ENCODE results near the gene PPFIA3.
"Not testable (repeated sequence)": the region's sequence is repeated elsewhere in the genome, so short reads cannot be mapped to it uniquely, and the experiment has no call there.

Gene PPFIA3

DNA sequence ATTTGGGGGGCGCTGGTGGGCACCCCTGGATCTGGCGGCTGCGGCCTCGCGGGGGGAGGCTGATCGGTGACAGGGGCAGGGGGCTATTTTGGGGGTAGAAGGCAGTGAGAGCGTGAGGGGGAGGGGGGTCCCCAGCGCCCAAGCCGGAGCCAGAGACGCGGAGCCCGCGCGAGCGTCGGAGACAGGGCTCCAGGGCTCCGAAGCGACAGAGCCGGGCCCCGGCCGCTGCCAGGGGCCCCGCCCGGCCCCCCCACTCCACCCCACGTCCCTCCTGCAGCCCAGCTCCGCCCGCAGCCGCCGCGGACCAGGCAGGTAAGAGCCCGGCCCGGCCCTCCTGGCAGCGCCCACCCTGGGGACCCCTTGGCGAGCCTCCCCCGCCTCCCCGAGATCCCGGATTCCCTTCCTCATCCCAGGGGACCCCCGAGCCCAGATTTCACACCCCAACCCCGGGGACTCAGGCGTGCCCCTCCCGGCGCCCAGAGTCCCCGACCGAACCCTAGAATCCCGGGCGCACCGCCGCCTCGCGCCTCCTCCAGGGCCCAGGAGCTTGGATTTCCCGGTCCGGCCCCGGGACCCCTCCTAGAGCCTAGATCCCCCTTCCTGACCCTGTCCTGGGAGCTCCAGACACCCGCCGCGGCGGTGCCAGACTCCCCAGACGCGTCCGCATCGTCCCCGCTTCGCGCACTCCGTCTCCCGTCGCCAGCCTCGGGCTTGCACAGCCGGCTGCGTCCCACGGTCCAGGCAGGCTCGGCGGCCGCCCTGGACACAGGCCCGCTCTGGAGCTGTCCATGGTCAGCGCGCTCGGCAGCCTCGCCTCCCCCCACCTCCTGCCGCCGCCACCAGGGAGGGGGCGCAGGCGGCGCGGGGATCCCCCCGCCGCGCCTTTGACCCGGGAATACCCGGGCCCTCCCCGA is at the start of gene PPFIA3:
PPFIA3 (plus strand) TSS at position 134 of the 914 bp plus-strand sequence. CDS start 8,330 bp downstream, outside the sequence.
- Mint-ChIP-seq H3K27ac (peak within 1 kb of the TSS; percentile 93), H3K9me3 (no peaks in the 10 kb centered on the region), H3K4me3 (peak within 1 kb of the TSS; percentile 85), H3K36me3 (no peaks in the 10 kb centered on the region), H3K4me1 (peaks cover 43% of the 10 kb centered on the region)
- peak; percentile 14 for ATAC-seq
- DNase-seq (ENCODE audit: low spot score in 2 of 2) = peak; percentile 29 to 66

DNA sequence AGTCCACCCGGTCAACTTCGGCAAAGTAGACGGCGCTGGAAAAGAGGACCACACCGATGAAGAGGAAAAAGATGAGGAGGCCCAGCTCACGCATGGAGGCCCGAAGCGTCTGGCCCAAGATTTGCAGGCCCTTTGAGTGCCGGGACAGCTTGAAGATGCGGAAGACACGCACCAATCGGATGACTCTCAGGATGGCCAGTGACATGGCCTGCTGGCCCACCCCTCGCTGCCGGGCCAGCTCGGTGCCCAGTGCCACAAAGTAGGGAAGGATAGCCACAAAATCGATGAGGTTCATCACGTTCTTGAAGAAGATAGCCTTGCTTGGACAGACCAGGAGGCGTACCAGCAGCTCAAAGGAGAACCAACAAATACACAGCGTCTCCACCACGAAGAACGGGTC is 48.9 kb upstream of the PPFIA3 start:
- ATAC-seq (no peak), DNase-seq (ENCODE audit: low spot score in 2 of 2) (no peak)
- H3K36me3 Mint-ChIP-seq = no peaks in the 10 kb centered on the region
- H3K4me3 Mint-ChIP-seq = no peak overlapping the region
- H3K9me3 Mint-ChIP-seq = no peaks in the 10 kb centered on the region
- peaks cover 12% of the 10 kb centered on the region for H3K4me1 Mint-ChIP-seq
- no peak overlapping the region for H3K27ac Mint-ChIP-seq

GRCh38 chr19:49071860-49072547 is 47.3 kb upstream of the PPFIA3 start:
- Mint-ChIP-seq H3K36me3 (no peaks in the 10 kb centered on the region), H3K9me3 (no peaks in the 10 kb centered on the region), H3K27ac (no peak overlapping the region), H3K4me3 (no peak overlapping the region), H3K4me1 (peaks cover 12% of the 10 kb centered on the region)
- DNase-seq (ENCODE audit: low spot score in 2 of 2) (no peak), ATAC-seq (no peak)

GRCh38 chr19:49073514-49074378 is 45.6 kb upstream of the PPFIA3 start:
- Mint-ChIP-seq H3K27ac (peak overlapping the region; percentile 1), H3K9me3 (no peaks in the 10 kb centered on the region), H3K4me1 (peaks cover 12% of the 10 kb centered on the region), H3K36me3 (no peaks in the 10 kb centered on the region), H3K4me3 (peak overlapping the region; percentile 43)
- ATAC-seq (no peak), DNase-seq (ENCODE audit: low spot score in 2 of 2) (no peak)

DNA sequence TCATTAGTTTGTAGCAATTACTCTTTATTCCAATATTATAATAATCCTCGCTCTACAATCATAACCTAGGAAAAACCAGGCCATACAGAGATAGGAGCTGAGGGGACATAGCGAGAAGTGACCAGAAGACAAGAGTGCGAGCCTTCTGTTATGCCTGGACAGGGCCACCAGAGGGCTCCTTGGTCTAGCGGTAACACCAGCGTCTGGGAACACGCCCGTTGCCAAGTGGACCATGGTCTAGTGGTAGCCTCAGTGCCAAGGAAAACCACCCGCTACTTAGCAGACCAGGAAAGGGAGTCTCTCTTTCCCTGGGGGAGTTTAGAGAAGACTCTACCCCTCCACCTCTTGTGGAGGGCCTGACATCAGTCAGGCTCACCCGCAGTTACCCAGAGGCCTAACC is 44.5 kb upstream of the PPFIA3 start:
- DNase-seq (ENCODE audit: low spot score in 2 of 2); H3K27ac Mint-ChIP-seq; H3K4me3 Mint-ChIP-seq; H3K9me3 Mint-ChIP-seq; H3K36me3 Mint-ChIP-seq; ATAC-seq: not testable (repeated sequence)
- H3K4me1 Mint-ChIP-seq = peaks cover 12% of the 10 kb centered on the region

- DNase-seq (ENCODE audit: low spot score in 2 of 2) (no peak), ATAC-seq (no peak)
- Mint-ChIP-seq H3K36me3 (peaks cover 8% of the 10 kb centered on the region), H3K27ac (no peak overlapping the region), H3K9me3 (no peaks in the 10 kb centered on the region), H3K4me3 (no peak overlapping the region), H3K4me1 (peaks cover 6% of the 10 kb centered on the region)
These were observed 39.0 kb upstream of the PPFIA3 start for GRCh38 chr19:49080392-49080791.

GRCh38 chr19:49081273-49081672 is 38.1 kb upstream of the PPFIA3 start:
- Mint-ChIP-seq H3K36me3 (peaks cover 17% of the 10 kb centered on the region), H3K9me3 (no peaks in the 10 kb centered on the region), H3K4me1 (peaks cover 11% of the 10 kb centered on the region), H3K4me3 (no peak overlapping the region), H3K27ac (no peak overlapping the region)
- DNase-seq (ENCODE audit: low spot score in 2 of 2) (no peak), ATAC-seq (no peak)

GRCh38 chr19:49084206-49085019 is 34.9 kb upstream of the PPFIA3 start:
- Mint-ChIP-seq H3K36me3 (peaks cover 48% of the 10 kb centered on the region), H3K4me3 (peak overlapping the region; percentile 99), H3K9me3 (no peaks in the 10 kb centered on the region), H3K4me1 (peaks cover 25% of the 10 kb centered on the region), H3K27ac (peak overlapping the region; percentile 93)
- DNase-seq (ENCODE audit: low spot score in 2 of 2) (no peak), ATAC-seq (no peak)

DNA sequence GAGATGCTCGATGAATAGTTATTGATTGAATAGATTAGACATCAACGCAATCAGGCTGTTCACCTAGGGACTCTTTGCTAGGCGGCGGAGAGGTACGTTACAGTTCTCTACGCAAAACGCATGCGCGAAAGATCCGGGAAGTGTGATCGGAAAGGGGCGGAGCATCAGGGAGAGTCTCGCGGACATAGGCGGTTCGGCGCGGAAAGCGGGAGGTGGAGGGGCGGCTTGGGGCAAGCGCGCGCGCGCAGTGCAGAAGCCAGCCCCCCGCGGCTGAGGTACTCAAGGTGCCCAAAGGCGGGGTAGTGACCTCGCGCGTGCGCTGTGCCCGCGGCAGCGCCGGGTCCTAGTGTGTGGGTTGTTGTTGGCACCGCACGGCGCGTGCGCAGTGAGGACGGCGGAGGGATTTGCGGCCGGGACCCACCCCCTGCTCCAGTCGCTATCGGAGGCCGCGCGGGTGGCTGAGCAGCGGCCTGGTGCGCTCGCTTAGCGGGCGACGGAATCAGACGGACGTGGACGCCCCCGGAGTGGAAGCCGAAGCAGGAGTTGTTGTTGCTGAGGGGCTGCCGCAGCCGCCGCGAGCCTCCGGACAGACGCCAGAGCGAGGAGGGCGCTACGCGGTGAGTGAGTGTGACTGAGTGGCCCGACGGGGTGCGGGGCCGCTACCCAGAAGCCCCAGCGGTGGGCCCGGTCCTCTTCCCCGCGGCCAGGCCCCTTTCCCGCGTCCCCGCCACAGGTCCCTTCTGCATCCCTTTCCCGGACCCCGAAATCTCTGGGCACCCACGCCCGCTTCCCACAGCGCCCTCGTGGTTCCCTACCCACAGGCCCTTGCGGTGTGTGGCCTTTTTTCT is 34.1 kb upstream of the PPFIA3 start, which contains the start of gene SNRNP70:
SNRNP70 (plus strand) TSS at position 432 of the 848 bp plus-strand sequence. CDS start 964 bp downstream, outside the sequence.
- peak; percentile 96 for ATAC-seq
- H3K4me1 Mint-ChIP-seq = peaks cover 29% of the 10 kb centered on the region

DNA sequence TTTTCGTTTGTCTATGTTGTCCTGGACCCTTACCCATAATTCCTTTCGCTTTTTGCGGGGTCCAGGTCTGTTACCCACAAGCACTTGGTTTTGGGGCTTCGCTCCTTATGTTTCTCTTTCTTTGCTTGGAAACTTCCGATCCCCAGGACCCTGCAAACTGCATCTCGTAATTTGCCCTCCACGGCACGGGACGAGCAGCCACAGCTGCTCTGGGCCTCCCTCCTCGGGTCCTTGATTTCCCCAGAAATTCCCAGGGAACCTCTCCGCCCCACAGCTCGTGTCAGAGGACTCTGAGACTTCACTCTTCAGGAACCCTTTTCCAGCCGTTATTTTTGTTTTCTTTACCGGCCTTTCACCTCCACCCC is 33.5 kb upstream of the PPFIA3 start:
- H3K27ac Mint-ChIP-seq = peak overlapping the region; percentile 93
- peak overlapping the region; percentile 99 for H3K4me3 Mint-ChIP-seq
- H3K36me3 Mint-ChIP-seq = peaks cover 62% of the 10 kb centered on the region
- H3K9me3 Mint-ChIP-seq = no peaks in the 10 kb centered on the region
- H3K4me1 Mint-ChIP-seq = peaks cover 35% of the 10 kb centered on the region
- no peak for DNase-seq (ENCODE audit: low spot score in 2 of 2)
- ATAC-seq = no peak

More for the DNA sequence above, 34.1 kb upstream of the PPFIA3 start, which contains the start of gene SNRNP70:
- Mint-ChIP-seq H3K36me3 (peaks cover 56% of the 10 kb centered on the region), H3K27ac (peak within 1 kb of the TSS; percentile 93), H3K4me3 (peak within 1 kb of the TSS; percentile 99), H3K9me3 (no peaks in the 10 kb centered on the region)
- peak; percentile 98 to 99 for DNase-seq (ENCODE audit: low spot score in 2 of 2)

GRCh38 chr19:49086296-49086695 is 33.0 kb upstream of the PPFIA3 start:
- peak overlapping the region; percentile 99 for H3K4me3 Mint-ChIP-seq
- ATAC-seq (no peak), DNase-seq (ENCODE audit: low spot score in 2 of 2) (no peak)
- peak overlapping the region; percentile 93 for H3K27ac Mint-ChIP-seq
- no peaks in the 10 kb centered on the region for H3K9me3 Mint-ChIP-seq
- peaks cover 39% of the 10 kb centered on the region for H3K4me1 Mint-ChIP-seq
- peaks cover 67% of the 10 kb centered on the region for H3K36me3 Mint-ChIP-seq

GRCh38 chr19:49091391-49092038 is 27.8 kb upstream of the PPFIA3 start:
- ATAC-seq = peak; percentile 69
- no peak overlapping the region for H3K4me3 Mint-ChIP-seq

GRCh38 chr19:49092686-49093085 is 26.7 kb upstream of the PPFIA3 start:
- no peak for ATAC-seq
- no peak for DNase-seq (ENCODE audit: low spot score in 2 of 2)
- peaks cover 30% of the 10 kb centered on the region for H3K4me1 Mint-ChIP-seq
- peaks cover 100% of the 10 kb centered on the region for H3K36me3 Mint-ChIP-seq
- peak overlapping the region; percentile 37 for H3K27ac Mint-ChIP-seq
- H3K4me3 Mint-ChIP-seq = no peak overlapping the region
- H3K9me3 Mint-ChIP-seq = no peaks in the 10 kb centered on the region

More at GRCh38 chr19:49091391-49092038, 27.8 kb upstream of the PPFIA3 start:
- no peak for DNase-seq (ENCODE audit: low spot score in 2 of 2)
- H3K36me3 Mint-ChIP-seq = peaks cover 100% of the 10 kb centered on the region
- no peaks in the 10 kb centered on the region for H3K9me3 Mint-ChIP-seq
- peaks cover 35% of the 10 kb centered on the region for H3K4me1 Mint-ChIP-seq
- H3K27ac Mint-ChIP-seq = peak overlapping the region; percentile 74
